Stimulated activated CD8-positive, alpha-beta memory T cell treated with anti-CD3 and anti-CD28 coated beads, Interleukin-12 subunit alpha, Interleukin-12 subunit beta, amount 100 ng/mL, for 4 hours (primary cell): Measurements from ENCODE around the gene PTPRM.

Source experiments
- DNase-seq: peaks from one replicate; pipeline ENCODE4 v3.0.0-alpha.2; 2020; ENCODE audit warnings: low read depth

PTPRM gene

DNA sequence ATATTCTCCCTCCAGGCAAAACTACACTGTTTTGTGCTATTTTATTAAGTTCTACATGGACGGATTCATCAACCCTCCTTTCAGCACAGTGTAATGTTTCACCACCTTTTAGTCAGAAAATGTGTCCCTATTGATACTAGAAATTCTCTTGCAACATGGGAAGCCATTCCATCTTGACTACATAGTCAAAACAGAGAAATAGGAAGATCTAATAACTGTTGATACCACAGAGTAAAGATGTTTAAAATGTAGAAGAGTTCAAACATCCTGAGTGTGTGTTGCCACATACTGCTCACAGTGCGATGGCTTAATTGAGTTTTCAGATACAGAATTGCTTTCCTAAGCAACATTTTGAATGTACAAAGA lies 549.9 kb downstream of the PTPRM start:
- no peak for DNase-seq

DNA sequence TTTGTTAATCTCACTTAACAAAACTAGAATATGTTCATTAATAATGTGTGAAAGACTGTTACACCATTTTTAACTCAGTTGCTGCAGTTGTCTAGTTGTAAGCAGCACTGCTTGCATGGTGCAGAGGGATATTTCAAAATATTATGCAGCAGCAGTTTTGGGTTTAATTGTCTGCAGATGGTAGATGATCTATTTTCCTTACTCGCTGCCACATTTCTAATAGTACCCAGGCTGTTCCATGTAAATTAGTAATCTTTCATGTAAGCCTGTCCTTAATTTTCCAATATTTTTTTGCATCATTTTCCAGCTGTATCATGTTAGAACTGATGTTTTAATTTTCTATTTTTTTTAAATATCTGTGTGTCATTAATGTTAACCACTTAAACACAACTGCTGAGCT lies 554.0 kb downstream of the PTPRM start:
- no peak for DNase-seq

DNA sequence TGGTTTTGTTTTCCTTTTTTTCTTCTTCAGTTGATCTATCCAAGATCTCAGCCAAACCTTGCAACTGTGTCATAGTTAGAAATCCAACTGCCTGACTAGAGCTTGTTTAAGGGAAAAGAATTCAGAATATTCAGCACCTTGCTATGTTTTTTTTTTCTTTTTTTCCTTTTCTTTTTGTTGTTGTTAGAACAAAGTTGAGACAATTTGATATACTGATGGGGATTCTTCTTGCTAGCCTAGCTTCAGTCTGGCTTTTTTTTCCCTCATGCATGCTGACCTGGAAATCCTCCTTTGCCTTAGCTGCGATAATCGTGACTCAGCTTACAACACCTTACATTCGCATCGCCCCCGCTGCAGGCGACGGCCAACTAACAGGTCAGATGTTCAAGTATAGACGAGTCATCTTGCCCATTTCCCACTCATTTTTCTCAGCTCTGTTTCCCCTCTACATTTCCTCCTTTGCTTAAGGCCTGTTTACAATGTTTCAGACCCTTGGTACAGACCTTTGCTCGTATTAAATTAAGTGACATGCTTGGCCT lies 554.9 kb downstream of the PTPRM start:
- no peak for DNase-seq

DNA sequence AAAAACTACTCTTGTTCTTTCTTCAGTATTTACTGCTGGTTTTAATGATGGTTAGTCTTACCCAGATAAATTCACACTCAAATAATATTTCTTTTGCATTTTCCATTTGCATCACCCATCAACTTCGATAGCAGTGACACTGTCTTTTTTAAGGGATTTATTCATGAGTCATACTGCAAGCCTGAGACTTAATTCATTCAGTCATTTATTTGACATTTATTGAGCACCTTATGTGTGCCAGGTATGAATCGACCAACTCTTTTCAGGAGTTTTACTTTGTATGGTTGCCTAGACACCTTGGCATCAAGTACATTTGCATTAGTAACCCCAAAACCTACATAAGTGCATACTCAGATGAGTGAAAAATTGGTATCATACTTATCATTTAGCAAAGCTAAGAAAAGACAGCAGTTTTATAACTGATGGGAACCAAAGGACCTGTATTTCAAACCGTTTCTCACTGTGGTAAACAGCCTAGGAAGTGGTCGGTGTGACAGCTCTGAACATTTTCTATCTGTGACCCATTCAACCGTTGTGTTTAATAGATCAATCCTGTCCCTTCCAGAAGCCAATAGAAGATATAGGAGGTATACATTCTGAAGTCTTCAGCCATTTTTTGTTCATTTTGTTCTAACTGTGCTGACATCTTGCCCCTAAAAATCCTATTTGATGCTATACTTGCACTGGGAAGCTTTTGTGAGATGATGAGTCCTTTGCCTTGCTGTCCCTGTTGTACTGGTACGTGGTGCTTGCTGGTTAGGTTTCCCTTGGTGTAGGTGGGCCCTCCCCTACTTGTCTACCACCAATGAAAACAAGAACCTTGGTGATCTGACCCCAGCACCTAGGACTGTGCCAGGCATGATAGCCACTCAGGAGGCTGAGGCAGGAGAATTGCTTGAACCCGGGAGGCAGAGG lies 557.4 kb downstream of the PTPRM start:
- no peak for DNase-seq

DNA sequence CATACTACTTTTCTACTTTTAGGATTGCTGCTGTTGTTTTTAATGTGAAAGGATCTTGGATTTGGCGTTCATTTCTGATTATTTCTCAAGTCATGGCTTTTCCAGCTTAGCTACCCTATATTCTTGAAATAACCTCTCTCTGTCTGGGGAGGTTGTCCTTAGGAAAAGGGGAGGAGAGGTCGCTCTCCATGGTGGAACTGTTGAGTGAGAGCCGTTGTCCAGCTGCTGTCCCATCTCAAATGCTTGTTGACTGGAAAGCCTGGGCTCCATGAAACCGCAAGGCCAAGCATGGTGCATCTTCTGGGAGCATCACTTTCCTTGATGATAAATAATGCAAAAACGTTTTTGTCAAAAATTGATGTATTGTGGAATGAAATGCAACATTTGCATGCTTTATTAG lies 563.0 kb downstream of the PTPRM start:
- no peak for DNase-seq

DNA sequence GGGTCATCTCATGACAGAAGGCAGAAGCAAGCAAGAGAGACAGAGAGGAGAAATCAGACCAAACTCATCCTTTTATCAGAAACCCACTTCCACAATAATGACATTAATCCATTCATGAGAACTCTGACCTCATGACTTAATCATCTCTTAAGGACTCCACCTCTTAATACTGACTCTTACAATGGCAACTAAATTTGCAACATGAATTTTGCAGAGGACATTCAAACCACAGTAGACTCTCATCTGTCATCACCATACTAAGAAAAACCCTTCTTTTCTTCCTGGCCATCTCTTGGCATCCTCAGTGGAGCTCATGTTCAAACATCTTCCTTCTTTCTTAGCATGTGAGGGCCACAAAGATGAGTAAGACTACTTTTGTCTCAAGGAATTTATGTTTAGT lies 565.9 kb downstream of the PTPRM start:
- no peak for DNase-seq

DNA sequence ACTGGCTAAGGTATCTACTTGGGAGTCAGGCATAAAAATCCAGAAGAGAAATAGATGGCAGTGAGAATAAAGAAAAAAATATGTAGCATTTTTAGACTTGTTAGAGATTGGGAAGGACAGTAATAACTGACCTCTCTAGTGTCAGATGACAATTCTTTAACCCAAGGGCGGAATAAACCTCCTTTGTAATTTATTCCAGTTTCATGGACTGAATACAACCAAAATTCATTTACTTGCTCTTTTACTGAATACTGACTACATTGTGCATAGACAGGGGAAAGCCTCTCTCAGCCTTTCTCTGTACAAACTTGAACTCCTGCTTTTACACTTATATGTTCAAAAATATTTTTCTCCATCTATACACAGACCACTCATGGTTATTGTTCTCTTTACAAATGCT lies 566.8 kb downstream of the PTPRM start:
- DNase-seq, result no peak

DNA sequence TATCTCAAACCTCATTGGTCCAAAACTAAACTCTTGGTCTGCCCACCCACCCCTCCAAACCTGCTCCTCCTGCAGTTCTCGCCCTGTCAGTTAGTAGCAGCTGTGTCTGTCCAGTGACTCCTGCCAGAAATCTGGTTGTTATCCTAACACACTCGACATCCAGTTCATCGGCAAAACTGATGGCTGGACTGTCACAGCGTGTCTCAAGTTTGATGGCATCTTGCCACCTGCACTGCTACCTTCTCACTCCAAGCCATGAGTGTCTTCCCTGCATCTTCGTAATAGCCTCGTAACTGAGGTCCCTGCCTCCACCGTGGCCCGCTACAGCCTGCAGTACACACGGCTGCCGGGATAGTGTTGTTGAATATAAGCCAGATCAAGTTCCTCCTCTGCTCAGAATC lies 572.0 kb downstream of the PTPRM start:
- no peak for DNase-seq

DNA sequence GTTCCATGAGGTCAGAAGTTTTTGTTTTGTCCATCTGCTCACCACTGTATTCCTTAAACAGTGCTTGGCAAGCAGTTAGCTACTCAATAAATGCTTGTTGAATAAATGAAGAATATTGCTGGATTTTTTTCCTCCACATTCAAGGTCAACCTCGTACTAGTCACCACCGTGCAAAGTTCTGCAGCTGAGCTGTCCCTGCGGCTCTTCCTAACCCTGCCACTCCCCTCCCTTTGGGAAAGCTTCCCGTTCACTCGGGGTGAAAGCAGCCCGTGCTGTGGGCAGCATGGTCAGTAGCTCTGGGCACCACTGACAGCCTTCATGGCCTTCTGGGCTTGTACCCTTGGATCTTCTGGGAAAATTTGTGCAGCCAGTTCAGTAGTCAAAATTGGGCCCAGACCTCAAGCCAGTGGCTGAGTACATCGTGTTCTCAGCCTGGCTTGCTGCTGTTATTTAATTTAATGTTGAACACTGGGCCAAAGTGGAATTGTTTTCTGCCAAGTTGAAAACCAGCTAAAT lies 572.8 kb downstream of the PTPRM start:
- no peak for DNase-seq

DNA sequence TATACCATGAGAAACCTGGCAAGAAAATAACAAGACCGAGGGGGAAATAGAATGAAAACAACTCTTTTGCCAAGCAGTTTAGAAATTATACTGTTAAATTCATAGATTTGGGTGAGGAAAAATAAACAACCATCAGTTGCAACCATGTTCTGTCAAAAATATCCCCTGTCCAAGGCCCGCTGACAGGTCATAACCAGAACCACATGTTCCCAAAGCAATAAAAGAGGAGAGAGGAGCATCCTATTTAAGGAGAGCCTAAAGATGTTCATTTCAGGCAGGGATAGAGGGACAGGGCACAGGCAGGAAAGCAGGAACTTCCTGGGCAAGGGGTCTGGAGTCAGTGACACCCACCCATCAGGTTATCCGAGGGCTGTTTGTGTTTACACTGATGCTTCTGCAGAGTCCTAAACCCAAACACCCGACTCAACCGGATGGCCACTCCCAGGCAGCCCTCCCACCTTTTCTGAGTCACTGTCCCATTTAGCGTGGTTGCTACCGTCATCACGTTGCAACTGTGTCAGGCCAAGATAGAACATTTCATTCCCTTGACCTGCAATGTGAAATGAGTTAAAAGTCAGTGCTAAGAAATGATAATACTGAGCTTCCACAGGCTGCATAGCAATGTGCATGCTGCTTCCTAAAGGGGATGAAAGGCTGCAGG lies 573.9 kb downstream of the PTPRM start:
- no peak for DNase-seq

DNA sequence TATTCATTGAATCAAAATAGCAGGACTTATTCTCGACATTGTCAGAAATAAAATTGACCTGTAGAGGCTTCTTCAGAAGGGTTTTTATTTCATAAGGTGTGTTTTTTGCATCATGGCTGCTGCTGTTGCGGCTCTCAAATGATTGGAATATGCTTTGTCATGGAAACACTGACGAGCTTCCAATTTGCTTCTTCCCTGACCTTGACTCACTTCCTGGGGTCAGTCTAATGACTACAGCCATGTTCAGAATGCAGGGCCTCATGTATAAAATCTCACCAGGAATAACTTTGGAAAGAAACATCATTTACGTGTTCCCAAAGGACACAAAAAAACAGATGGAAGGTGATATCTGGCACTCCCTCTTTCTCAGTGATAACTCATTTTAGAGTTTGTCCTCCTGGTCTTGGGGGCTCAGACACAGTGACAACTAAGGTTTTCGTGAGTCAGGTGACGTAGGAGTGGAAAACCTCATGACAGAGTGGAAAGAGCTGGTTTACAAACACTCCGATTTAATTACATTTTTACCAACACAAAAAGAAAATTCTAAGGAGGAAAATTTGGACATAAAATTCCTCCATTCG lies 575.1 kb downstream of the PTPRM start:
- DNase-seq, result no peak

DNA sequence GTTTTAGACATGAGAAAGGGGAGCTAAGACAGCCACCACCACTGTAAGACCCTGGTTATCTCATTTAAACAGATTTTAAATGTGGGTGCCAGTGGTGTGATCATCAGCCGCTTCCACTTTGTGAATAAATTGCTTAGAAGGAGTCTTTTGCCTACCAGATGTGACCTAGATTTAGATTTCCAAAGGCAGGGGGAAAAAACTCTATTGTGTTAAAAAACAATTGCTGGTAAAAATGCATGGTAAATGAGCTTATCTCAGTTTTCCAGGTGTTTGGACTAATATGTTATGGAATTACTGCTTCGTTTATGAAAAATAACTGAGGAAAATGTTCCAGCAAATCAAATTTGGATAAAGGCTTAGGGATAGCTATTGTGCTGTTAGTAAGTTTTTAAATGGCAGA lies 575.8 kb downstream of the PTPRM start:
- DNase-seq, result no peak

DNA sequence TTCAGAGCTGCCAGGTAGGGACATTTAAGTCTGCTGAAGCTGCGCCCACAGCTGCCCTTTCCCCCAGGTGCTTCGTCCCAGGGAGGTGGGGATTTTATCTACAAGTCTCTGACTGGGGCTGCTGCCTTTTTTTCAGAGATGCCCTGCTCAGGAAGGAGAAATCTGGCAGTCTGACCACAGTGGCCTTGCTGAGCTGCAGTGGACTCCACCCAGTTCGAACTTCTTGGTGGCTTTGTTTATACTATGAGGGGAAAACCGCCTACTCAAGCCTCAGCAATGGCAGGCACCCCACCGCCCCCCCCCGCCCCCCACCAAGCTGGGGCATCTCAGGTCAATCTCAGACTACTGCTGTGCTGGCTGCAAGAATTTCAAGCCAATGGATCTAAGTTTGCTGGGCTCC lies 584.1 kb downstream of the PTPRM start:
- DNase-seq, result no peak

DNA sequence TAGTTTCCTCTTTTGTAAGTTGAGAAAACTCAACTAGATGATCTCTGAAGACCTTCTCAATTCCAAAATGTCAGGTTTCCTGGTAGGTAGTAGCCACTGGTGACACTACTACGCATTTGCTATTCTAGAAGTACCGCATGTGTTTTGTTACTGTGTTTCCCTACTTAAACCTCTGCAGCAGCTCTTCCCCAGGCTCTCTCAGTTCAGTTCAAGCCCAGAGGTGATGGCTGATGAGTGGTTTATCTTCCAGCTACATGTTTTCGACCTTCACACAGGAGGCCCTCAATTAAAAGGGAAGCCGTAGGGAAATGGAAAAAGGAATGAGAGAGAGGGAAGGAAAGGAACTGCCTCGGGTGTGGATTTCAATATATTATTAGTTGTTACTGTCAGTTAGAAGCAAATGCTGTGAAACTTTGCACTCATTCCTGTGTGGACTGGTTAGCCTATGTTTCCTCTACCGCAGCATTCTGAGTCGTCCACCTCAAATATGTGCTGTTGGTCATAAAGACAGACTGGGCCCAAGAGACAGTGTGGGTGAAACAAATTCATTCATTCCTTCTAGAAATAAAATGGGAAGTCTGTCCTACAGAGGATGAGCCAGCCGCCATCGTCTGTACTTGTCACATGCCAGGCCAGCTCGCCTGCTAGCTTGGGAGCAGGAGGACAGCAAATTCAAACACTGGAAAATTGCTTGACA lies 586.9 kb downstream of the PTPRM start:
- no peak for DNase-seq

DNA sequence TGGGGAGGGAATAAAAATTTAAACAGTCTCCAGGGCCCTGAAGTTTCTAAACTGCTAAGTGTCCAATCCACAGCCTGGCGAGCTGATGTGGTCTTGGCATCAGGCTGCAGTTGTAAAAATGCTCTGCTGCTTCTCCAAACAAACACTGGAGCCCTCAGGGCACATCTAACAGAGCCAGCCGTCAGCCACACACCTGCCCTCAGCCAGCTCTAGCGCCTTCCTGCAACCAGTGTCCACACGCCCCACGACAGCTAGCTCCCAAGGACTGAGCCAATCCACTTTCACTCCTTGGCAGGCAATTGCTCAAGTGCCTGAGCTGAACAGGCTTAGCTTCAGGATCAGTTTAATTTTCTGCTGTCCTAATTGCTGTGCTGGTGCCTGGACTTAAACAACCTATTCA lies 595.7 kb downstream of the PTPRM start:
- DNase-seq, result no peak

DNA sequence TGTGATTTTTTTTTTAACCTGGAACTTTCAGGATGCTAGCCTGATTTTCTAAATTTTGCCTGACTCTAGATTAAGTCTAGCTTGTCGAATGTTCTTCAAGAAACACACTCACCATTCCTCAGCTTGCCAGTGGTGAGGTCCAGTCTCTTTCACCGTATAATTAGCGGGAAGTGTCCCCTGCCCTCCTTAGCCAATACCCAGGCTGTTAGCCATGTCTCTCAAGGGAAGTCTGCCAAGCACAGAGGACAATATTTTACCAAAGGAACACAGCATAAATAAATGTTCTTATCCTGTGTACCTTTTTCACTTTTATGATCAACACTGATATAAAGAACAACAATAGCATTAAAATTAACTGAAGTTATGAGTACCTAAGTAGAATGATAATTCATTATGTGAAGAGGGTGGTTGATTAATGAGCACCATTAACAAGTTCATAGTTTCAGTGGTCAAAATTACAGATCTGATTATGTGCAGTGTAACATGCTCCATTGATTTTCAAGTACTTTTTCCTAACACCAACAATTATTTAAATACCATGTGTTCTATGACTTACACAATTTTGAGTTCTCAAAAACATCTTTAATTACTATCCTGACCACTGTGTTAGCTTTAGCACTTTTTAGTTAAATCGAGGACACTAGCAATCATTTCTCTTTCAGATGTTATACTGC lies 596.3 kb downstream of the PTPRM start:
- no peak for DNase-seq

DNA sequence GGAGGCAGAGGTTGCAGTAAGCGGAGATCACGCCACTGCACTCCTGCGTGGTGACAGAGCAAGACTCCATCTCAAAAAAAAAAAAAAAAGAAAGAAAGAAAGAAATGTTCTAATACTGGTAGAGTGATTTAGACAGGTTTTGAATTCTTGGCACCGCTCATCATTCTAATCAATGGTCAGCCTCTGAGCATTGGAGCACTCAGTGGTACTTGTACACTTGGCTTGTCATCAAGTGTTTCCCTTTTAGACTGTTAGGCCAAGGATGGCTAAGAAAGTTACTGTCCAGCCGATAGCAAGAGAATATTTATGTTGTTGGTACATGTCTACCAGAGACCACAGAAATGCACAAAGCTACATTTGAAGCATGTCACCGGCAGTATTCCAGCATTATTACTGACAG lies 598.0 kb downstream of the PTPRM start:
- DNase-seq, result no peak

DNA sequence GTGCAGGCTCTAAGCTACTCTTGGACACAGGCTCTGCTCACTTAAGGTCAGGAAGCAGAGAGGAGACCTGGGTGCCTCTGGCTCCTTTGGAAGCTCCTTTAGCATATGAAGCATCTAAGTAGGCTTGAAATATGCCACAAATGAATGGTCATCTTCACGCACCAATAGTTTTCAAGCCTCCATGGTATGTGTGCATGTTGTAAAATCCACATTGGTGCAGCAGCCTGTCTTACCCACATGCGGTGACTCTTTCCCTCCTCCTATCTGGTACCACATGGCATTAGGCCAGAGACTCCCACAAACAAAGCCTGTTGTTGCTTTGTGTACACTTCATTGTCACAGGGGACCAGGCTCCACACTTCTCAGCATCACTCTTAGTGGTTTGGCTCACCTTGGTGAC lies 599.9 kb downstream of the PTPRM start:
- DNase-seq, result no peak

DNA sequence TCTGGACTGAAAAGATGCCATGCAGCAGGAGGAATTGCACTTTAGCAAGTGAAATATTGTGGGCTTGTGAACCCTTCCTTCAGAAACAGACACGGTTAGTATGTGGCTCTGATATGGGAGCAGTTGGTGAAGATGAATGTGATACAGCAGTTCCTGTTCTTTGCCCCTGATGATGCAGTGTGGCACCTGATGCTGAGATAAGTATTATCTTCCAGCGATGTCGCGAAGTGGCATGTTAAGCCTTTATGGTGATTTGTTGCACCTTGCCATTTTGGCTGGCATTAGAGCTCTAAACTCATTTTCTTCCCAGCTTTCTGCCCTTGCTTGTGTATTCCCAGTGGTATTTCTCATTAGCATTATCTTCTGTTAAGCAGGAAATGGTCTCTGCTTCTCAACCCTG lies 600.6 kb downstream of the PTPRM start:
- DNase-seq, result no peak

DNA sequence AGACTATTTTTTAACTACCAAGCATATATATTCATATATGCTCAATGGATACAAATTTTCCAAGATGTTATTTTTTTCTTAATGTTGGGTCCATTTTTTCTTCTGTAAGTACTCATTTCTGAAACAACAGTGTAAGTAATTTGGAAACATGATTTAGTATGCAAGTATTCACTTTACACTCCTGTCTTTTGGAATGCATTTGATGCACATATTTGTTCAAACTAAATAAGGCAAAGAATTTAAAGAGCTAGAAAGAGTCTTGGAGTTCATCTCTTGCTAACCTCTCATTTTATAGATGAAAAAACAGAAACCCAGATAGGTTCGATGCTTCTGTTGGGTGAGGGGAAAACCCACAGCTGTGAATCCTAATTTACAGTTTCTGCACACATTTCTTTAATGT lies 602.6 kb downstream of the PTPRM start:
- no peak for DNase-seq

DNA sequence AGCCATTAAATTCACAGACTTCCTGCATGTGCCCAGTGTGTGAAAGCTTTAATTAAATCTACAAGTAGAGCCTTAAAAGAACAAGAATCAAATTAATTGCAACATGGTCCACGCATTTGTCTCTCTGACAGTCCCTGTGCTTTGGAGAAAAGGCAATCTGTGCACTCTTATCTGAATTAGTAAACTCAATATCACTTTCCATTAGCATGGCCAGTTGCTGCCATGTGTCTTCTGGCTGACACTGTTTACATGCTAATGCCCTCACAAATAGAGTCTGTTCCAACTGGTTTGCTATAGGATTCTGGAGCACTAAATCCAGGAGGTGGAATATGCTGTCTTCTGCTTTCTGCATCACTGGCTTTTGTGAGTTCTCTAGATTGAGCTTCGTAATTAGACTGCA lies 607.7 kb downstream of the PTPRM start:
- no peak for DNase-seq
